Erythroblast (primary cell): Measurements from ENCODE around the gene FGG.

Experiments
- GATA1 ChIP-seq: IDR thresholded peaks from 2 replicates; pipeline ENCODE4 v1.6.1; 2011; ENCODE audit warnings: low read depth, mild to moderate bottlenecking, control low read depth, low read length, moderate library complexity
- POLR2A ChIP-seq: IDR thresholded peaks from 2 replicates; pipeline ENCODE4 v1.6.1; 2011; ENCODE audit warnings: mild to moderate bottlenecking, low read length

- TF ChIP-seq GATA1 (no peak), POLR2A (no peak)
Observed at GRCh38 chr4:154658680-154659405, 46.4 kb upstream of the FGG start.
